Measurements from ENCODE around the gene HMX2. TPM values are rescaled to one million over a fixed set of nuclear protein-coding genes. Genes with fewer than 3 reads are reported as not detected.

The HMX2 gene
- total RNA-seq, 1 experiment from 2014 or later: 0.46 TPM

GRCh38 chr10:123151737-123152135, 3.8 kb downstream of the HMX2 start:
- Histone ChIP-seq H2AK5ac (ENCODE audit: insufficient read length, low read length) (no peak overlapping the region), H4K8ac (replicated peaks; ENCODE audit: insufficient read length, low read depth, low read length) (no peak overlapping the region), H4K5ac (ENCODE audit: insufficient read length, low read depth, low read length) (no peak overlapping the region), H3T11ph (ENCODE audit: low read length) (no peak overlapping the region), H2BK12ac (ENCODE audit: insufficient read length, low read depth, low read length) (no peak overlapping the region), H3K14ac (ENCODE audit: insufficient read depth, low read length) (no peak overlapping the region), H3K18ac (ENCODE audit: insufficient read length, low read depth, low read length) (no peak overlapping the region), H4K91ac (ENCODE audit: insufficient read length, low read depth, low read length) (no peak overlapping the region), H3K4me2 (ENCODE audit: insufficient read depth, insufficient read length, low read length) (peak overlapping the region; percentile 46), H3K23ac (ENCODE audit: insufficient read length, low read depth, low read length) (no peak overlapping the region), H2BK15ac (ENCODE audit: low read depth, low read length) (no peak overlapping the region), H2AFZ (ENCODE audit: low read length) (no peak overlapping the region), H3K9me3 (ENCODE audit: control insufficient read depth, low read depth, low read length) (no peaks in the 10 kb centered on the region), H3K23me2 (ENCODE audit: insufficient read length, low read depth, low read length, poor library complexity, severe bottlenecking) (peaks cover 25% of the 10 kb centered on the region), H4K20me1 (ENCODE audit: control insufficient read depth, insufficient read depth, insufficient read length) (no peaks in the 10 kb centered on the region), H3K4ac (ENCODE audit: low read depth, low read length) (no peak overlapping the region), H3K9ac (ENCODE audit: extremely low read depth, insufficient read length, low read length) (no peak overlapping the region), H3K79me2 (ENCODE audit: insufficient read depth, low read length) (peaks cover 14% of the 10 kb centered on the region; the same call in 1 of the 2 replicates), H3K4me1 (ENCODE audit: insufficient read depth, low read length) (peaks cover 10% of the 10 kb centered on the region; the same call in 1 of the 2 replicates), H2BK20ac (ENCODE audit: low read depth, low read length, poor library complexity, severe bottlenecking) (no peak overlapping the region), H3K27me3 (ENCODE audit: insufficient read depth, low read length) (peaks cover 30% of the 10 kb centered on the region), H3K79me1 (ENCODE audit: insufficient read depth, low read depth, low read length, poor library complexity, severe bottlenecking) (no peaks in the 10 kb centered on the region), H3K27ac (ENCODE audit: insufficient read length, low read depth, low read length) (no peak overlapping the region), H2BK120ac (ENCODE audit: low read depth, low read length, poor library complexity, severe bottlenecking) (no peak overlapping the region), H3K56ac (ENCODE audit: insufficient read length, low read depth, low read length) (no peak overlapping the region), H2BK5ac (ENCODE audit: insufficient read length, low read length) (no peak overlapping the region)
- Mint-ChIP-seq H3K36me3 (ENCODE audit: insufficient read depth in 1 of 3, low read depth in 3 of 3) (peaks cover 16 to 27% (median 18%) of the 10 kb centered on the region in 3 experiments), H3K9me3 (peaks cover 0 to 2% of the 10 kb centered on the region in 2 experiments; a peak in 2 of 5 replicates), H3K27ac (peak overlapping the region in 1 of 3 experiments; percentile 79; a peak in 1 of 7 replicates), H3K4me1 (peaks cover 41 to 54% of the 10 kb centered on the region in 2 experiments), H3K4me3 (peak overlapping the region; percentile 63 to 78), H3K27me3 (ENCODE audit: low read depth) (peaks cover 70% of the 10 kb centered on the region)
- no peak for DNase-seq
- no CpG with 5 or more reads among the region's 7 CpGs for WGBS (ENCODE audit: extremely low coverage, insufficient read length, low lambda C conversion rate)
- TF ChIP-seq CTCF (conservative IDR thresholded peaks at IDR 0.05): no peak
